Hepatocyte (in vitro differentiated cells): ENCODE measurements around the gene ARSK.

Experiments used
- CTCF ChIP-seq: fragments of 200-600 bp; sonication (generic); IDR thresholded peaks from 2 replicates; pipeline ENCODE4 v1.5.1; 2016; ENCODE audit warnings: antibody characterized with exemption, mild to moderate bottlenecking; ENCODE audit not compliant: poor library complexity
- EZH2 ChIP-seq: fragments of 200-600 bp; sonication (generic); IDR thresholded peaks from 2 replicates; pipeline ENCODE4 v1.6.1; 2016; ENCODE audit warnings: antibody characterized with exemption, mild to moderate bottlenecking, borderline replicate concordance
- EZH2phosphoT487 ChIP-seq: fragments of 200-600 bp; sonication (generic); IDR thresholded peaks from one replicate; pipeline ENCODE4 v1.6.1; 2018; ENCODE audit warnings: antibody characterized with exemption, mild to moderate bottlenecking, low read depth, moderate library complexity; ENCODE audit not compliant: unreplicated experiment, severe bottlenecking

GRCh38 chr5:95511606-95512005 lies 43.3 kb upstream of the ARSK start:
- TF ChIP-seq EZH2phosphoT487 (no peak), CTCF (no peak), EZH2 (no peak)
